Measurements from ENCODE around the gene TCEA3. TPM values are rescaled to one million over a fixed set of nuclear protein-coding genes. Genes with fewer than 3 reads are reported as not detected.

Gene TCEA3
- total RNA-seq, 1 donor from 2014 or later, result 16.9 TPM

DNA sequence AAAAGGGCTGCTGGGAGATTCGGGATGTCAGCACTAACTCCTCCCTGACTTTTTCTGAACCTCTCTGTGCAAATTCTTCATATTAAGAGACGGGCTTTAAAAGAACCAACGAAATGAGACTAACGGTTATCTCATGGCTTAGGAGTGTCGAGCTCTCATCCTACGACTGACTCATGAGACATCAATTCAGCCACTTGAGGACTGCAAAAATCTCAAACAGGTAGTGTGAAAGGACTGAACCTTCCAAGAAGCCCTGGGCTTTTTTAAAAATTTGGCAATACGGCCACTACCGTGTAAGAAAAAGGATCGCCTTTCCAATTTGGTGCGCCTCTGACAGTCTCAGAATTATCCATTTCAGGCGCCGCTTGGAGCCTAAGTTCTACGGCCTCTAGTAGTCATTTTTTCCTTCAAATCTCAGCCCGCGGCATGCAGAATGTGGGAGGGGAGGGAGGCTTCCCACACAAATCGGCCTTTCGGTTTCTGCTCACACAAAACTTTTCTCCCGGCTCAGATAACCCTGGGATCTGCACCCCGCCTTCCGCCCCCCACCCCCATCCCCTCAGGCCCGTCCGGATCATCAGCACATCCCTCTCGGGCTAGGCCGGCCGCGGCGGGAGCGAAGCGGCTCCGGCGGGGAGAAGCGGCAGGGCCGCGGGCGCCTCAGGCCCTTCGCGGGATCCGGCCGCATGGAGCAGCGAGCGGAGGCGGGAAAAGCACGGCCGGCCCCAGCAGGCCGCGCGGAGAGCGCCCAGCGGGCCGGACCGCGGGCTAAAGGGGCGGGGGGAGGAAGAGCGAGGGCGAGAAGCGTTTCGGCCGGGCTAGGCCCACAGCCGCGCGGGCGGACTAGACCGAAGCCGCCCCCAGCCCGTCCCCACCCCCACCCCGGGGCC lies 81.1 kb downstream of the TCEA3 start:
- Mint-ChIP-seq H3K4me1 (ENCODE audit: low read depth) (peaks cover 50% of the 10 kb centered on the region), H3K4me3 (ENCODE audit: unreplicated experiment) (peak overlapping the region; percentile 80), H3K27ac (ENCODE audit: unreplicated experiment) (peak overlapping the region; percentile 95), H3K27me3 (ENCODE audit: low read depth) (no peaks in the 10 kb centered on the region), H3K9me3 (ENCODE audit: low read depth) (no peaks in the 10 kb centered on the region), H3K36me3 (ENCODE audit: low read depth) (no peaks in the 10 kb centered on the region)
- DNase-seq (ENCODE audit: low spot score), result no peak
- TF ChIP-seq, protein P1, sequence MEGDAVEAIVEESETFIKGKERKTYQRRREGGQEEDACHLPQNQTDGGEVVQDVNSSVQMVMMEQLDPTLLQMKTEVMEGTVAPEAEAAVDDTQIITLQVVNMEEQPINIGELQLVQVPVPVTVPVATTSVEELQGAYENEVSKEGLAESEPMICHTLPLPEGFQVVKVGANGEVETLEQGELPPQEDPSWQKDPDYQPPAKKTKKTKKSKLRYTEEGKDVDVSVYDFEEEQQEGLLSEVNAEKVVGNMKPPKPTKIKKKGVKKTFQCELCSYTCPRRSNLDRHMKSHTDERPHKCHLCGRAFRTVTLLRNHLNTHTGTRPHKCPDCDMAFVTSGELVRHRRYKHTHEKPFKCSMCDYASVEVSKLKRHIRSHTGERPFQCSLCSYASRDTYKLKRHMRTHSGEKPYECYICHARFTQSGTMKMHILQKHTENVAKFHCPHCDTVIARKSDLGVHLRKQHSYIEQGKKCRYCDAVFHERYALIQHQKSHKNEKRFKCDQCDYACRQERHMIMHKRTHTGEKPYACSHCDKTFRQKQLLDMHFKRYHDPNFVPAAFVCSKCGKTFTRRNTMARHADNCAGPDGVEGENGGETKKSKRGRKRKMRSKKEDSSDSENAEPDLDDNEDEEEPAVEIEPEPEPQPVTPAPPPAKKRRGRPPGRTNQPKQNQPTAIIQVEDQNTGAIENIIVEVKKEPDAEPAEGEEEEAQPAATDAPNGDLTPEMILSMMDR (IDR thresholded peaks at IDR 0.05), result peak; percentile 12

DNA sequence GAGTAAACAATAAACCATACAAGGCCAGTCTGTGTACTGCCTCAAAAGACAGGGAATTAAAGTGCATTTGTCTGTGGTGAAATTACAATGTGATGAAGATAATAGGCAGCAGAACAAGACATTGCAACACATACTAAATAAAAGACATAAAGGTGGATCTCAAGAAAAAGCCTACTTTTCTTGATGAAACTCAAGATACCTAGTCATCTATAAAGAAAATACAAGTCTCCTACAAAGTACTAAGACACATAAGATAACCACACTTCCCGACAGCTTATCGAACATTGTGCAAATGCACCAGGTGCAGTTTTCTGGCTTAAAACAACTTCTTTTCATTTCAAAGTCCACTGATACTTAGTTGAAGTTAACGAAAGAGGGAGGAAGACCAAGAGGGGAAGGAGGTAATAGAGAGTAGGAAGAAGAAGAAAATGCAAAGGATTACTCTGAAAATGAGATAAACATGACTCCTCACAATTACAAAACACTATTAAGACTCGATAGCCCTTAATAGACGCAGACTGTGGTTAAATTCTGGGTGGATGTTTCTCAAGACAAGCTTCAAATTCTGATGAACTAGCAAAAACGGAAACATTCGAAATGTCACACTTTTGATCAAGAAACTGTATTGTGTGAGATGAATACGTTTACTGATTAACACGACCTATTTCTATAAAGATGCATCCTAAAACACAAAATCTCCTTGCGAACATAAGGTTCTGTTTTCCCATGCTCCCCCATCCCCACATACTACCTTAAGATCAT lies 82.4 kb downstream of the TCEA3 start:
- H3K36me3 Mint-ChIP-seq (ENCODE audit: low read depth), result peaks cover 3% of the 10 kb centered on the region
- no peaks in the 10 kb centered on the region for H3K9me3 Mint-ChIP-seq (ENCODE audit: low read depth)
- TF ChIP-seq, protein P1 (IDR thresholded peaks at IDR 0.05), result no peak
- peak overlapping the region; percentile 80 for H3K4me3 Mint-ChIP-seq (ENCODE audit: unreplicated experiment)
- H3K27me3 Mint-ChIP-seq (ENCODE audit: low read depth), result no peaks in the 10 kb centered on the region
- peak overlapping the region; percentile 78 for H3K27ac Mint-ChIP-seq (ENCODE audit: unreplicated experiment)
- no peak for DNase-seq (ENCODE audit: low spot score)
- peaks cover 64% of the 10 kb centered on the region for H3K4me1 Mint-ChIP-seq (ENCODE audit: low read depth)

DNA sequence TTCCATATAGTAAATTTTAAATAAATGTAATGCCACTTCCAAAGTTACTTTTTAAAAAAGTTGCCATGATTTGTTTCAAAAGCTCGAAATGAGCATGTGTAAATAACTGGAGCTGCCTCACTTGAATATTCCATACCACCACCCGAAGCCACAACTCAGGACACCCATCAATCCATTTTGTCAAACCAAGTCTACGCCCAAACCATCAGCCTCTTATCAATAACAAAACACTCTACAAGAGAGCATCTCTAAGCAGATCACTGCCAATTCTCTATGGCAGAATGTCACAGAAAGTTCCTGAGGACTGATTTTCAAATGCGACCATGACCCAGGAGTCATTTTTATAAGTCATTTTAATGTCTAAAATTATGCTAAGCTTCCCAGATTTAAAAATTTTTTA lies 84.9 kb downstream of the TCEA3 start:
- no peaks in the 10 kb centered on the region for H3K27me3 Mint-ChIP-seq (ENCODE audit: low read depth)
- peak overlapping the region; percentile 78 for H3K27ac Mint-ChIP-seq (ENCODE audit: unreplicated experiment)

DNA sequence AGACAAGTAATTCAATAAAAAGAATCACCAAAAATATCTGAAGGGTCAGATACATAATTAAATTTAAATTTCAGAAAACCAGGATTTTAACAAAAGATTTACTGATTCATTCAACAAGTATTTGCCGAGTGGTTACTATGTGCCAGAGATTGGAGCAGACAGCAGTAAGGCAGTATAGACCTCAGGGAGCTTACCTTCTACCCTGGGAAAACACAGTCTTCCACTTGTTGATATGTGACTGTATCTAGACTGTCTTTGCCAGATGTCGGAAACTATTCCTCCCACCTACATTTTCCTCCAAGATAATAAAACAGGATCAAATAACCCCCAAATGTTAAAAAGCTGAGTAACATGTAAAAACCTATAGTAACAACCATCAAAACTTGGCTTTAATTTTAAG lies 86.7 kb downstream of the TCEA3 start:
- peaks cover 59% of the 10 kb centered on the region for H3K4me1 Mint-ChIP-seq (ENCODE audit: low read depth)
- peak overlapping the region; percentile 41 for H3K27ac Mint-ChIP-seq (ENCODE audit: unreplicated experiment)
- no peaks in the 10 kb centered on the region for H3K9me3 Mint-ChIP-seq (ENCODE audit: low read depth)
- peaks cover 17% of the 10 kb centered on the region for H3K36me3 Mint-ChIP-seq (ENCODE audit: low read depth)
- H3K27me3 Mint-ChIP-seq (ENCODE audit: low read depth), result no peaks in the 10 kb centered on the region
- TF ChIP-seq, protein P1 (IDR thresholded peaks at IDR 0.05), result no peak
- DNase-seq (ENCODE audit: low spot score), result no peak
- H3K4me3 Mint-ChIP-seq (ENCODE audit: unreplicated experiment), result no peak overlapping the region

More for the DNA sequence above, 84.9 kb downstream of the TCEA3 start:
- Mint-ChIP-seq H3K36me3 (ENCODE audit: low read depth) (peaks cover 6% of the 10 kb centered on the region), H3K9me3 (ENCODE audit: low read depth) (no peaks in the 10 kb centered on the region), H3K4me3 (ENCODE audit: unreplicated experiment) (peak overlapping the region; percentile 10), H3K4me1 (ENCODE audit: low read depth) (peaks cover 60% of the 10 kb centered on the region)
- TF ChIP-seq, protein P1 (IDR thresholded peaks at IDR 0.05), result no peak
- DNase-seq (ENCODE audit: low spot score), result no peak

DNA sequence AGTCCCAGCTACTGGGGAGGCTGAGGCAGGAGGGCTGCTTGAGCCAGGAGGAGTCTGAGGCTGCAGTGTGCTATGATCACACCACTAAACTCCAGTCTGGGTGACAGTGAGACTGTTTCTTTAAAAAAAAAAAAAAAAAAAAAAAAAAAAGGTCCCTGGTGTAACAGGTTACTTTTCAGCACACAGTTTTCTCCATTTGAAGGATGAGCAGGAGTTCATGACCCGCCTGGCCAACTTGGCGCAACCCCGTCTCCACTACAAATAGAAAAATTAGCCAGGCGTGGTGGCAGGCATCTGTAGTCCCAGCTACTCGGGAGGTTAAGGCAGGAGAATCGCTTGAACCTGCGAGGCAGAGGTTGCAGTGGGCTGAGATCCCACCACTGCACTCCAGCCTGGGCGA lies 92.8 kb downstream of the TCEA3 start:
- Mint-ChIP-seq H3K36me3 (ENCODE audit: low read depth) (peaks cover 35% of the 10 kb centered on the region), H3K4me3 (ENCODE audit: unreplicated experiment) (no peak overlapping the region), H3K27ac (ENCODE audit: unreplicated experiment) (no peak overlapping the region), H3K9me3 (ENCODE audit: low read depth) (no peaks in the 10 kb centered on the region), H3K4me1 (ENCODE audit: low read depth) (peaks cover 5% of the 10 kb centered on the region), H3K27me3 (ENCODE audit: low read depth) (no peaks in the 10 kb centered on the region)
- peak; percentile 29 for DNase-seq (ENCODE audit: low spot score)
- TF ChIP-seq, protein P1 (IDR thresholded peaks at IDR 0.05), result no peak
